ENCODE results near the gene PTPRM.
"Not testable (repeated sequence)": the region's sequence is repeated elsewhere in the genome, so short reads cannot be mapped to it uniquely, and the experiment has no call there.

The PTPRM gene

DNA sequence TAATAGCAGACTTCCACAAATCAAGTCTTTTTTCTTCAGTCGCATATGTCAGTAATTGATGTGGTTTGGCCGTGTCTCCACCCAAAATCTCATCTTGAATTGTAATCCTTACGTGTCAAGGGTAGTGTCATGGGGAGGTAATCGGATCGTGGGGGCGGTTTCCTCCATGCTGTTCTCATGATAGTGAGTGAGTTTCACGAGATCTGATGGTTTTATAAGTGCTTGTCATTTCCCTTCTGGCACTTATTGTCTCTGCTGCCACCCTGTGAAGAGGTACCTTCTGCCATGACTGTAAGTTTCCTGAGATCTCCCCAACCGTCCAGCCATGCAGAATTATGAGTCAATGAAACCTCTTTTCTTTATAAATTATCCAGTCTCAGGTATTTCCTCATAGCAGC lies 478.8 kb downstream of the PTPRM start:
- DNase-seq (ENCODE audit: low read depth in 3 of 3), result no peak

- DNase-seq (ENCODE audit: low read depth in 3 of 3), result no peak
Observed at GRCh38 chr18:8046441-8046840, 479.3 kb downstream of the PTPRM start.

- DNase-seq (ENCODE audit: low read depth in 3 of 3), result no peak
Observed at GRCh38 chr18:8049147-8049546, 482.0 kb downstream of the PTPRM start.

DNA sequence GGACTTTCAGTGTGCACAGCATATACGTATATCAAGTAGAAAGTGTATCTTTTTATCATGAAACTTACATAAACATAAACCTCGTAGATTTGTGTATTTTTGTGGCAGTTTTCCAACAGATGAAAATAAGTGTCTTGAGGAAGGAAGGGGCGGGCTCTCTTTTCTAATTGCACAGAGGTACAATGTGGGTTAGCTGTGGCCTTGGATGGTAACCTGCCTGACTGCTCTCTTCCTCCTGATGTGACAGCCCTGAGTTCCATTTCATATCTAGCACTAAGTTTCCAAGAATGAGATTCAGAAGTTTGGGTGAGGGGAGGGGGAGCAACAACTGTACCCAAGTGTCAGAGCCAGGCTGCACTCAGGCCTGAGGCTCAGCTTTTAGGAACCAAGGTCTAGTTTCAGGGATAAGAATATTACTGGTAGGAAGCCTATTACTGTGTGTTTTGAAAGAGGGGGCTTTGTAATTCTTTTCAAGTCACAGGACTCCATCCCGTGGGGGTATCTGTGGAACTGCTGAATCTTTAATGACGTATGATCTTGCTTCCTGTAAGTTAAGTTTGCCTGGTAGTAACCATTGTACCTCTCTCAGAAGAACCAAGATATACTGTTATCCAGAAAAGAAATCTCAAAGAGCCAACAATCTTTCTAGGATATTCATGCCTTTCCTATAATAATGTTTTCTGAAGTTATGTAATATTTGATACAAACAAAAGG lies 483.7 kb downstream of the PTPRM start:
- no peak for DNase-seq (ENCODE audit: low read depth in 3 of 3)

- no peak for DNase-seq (ENCODE audit: low read depth in 3 of 3)
Observed at GRCh38 chr18:8051453-8051852, 484.3 kb downstream of the PTPRM start.

GRCh38 chr18:8052237-8052701 lies 485.2 kb downstream of the PTPRM start:
- DNase-seq (ENCODE audit: low read depth in 3 of 3), result no peak

DNA sequence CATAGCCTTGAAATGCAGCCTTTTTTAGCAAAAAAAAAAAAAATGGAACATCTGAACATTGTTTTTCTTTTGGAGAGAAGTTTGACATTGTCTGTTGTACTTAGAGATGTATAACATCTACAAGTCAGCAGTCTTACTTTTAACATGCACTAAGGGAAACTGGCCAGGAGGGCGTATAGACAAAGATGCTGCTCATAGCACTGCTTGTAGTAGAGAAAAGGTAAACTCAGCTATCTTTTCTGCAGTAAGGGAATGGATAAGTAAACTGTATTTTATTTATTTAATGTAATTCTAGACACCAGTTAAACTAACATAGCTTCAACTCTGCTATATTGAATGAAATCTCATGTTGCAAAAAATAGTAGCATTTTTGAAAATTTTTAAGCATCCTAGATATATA lies 489.6 kb downstream of the PTPRM start:
- no peak for DNase-seq (ENCODE audit: low read depth in 3 of 3)

GRCh38 chr18:8063152-8063551 lies 496.0 kb downstream of the PTPRM start:
- not testable (repeated sequence) for DNase-seq (ENCODE audit: low read depth in 3 of 3)

- no peak for DNase-seq (ENCODE audit: low read depth in 3 of 3)
Observed at GRCh38 chr18:8063733-8064132, 496.6 kb downstream of the PTPRM start.

GRCh38 chr18:8065284-8065683 lies 498.2 kb downstream of the PTPRM start:
- no peak for DNase-seq (ENCODE audit: low read depth in 3 of 3)

- no peak for DNase-seq (ENCODE audit: low read depth in 3 of 3)
Observed at GRCh38 chr18:8065773-8066172, 498.7 kb downstream of the PTPRM start.

GRCh38 chr18:8069708-8070107 lies 502.6 kb downstream of the PTPRM start:
- DNase-seq (ENCODE audit: low read depth in 3 of 3), result no peak

DNA sequence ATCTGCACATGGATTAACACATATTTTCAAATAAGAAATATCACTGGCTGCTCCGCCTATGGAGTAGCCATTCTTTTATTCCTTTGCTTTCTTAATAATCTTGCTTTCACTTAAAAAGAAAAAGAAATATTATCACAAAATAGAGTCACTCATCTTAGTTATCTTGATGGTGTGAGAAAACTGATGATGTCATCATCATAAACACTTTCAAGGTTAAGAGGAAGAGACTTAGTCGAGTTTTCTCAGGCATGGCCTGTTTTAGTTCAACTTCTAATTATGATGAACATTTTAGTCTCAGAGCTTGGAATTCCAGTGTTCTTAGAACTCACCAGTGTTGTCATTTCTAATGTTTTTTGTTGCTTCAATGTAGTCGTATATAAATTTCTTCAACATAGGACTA lies 506.1 kb downstream of the PTPRM start:
- DNase-seq (ENCODE audit: low read depth in 3 of 3), result no peak

DNA sequence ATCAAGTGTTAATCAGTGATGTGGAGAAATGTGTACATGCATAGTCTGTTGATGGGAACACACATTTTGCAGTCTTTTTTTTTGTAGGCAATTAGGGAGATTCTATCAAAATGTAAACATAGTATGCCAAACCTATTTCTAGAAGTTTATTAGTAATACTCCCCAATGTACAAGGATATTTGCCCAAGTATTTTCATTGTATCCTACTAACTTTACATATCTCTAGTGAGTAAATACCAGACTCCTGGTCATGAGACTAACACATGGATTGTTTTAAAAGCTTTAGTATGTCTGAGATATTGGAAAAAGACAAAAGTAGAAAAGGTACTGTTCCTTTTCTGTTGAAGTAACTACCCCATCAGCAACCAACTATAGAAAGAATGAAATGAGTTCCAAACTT lies 513.0 kb downstream of the PTPRM start:
- DNase-seq (ENCODE audit: low read depth in 3 of 3), result no peak

DNA sequence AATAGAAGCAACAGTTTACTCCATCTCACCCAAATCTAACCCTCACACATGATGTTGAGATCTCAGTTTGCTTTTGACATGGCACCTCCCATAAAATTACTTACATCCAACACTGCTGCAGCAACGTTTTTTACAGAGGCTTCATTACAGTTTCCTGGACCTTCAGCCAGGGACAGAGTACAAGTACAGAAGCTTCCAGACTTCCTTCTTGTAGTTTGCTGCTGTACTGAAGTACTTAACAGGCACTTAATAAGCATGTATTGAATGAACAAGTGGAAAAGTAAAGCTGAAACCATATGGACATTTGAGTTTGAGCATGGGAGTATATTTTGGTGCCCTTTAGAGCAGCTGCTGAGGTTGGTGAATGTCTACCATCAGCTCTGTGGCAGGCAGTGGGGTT lies 514.2 kb downstream of the PTPRM start:
- no peak for DNase-seq (ENCODE audit: low read depth in 3 of 3)

- DNase-seq (ENCODE audit: low read depth in 3 of 3), result no peak
Observed at GRCh38 chr18:8081872-8082553, 514.9 kb downstream of the PTPRM start.

DNA sequence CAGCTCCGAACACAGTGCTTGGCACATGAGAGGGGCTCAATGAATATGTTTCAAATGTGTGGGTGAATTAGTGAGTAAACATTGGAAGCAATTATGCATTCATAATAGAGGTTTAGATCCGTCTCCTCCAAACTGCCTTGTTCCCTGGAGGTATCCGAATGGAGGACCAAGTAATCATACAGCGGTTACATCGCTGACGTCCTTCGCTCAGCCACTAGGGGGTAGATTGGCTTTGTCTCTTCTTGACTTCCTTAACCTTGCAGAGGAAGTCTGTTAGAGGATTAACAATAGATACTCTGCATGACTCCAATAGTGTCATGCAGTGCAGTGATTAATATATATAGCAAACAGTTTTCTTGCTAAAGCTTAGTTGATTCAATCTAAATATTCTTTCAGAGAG lies 517.0 kb downstream of the PTPRM start:
- no peak for DNase-seq (ENCODE audit: low read depth in 3 of 3)

DNA sequence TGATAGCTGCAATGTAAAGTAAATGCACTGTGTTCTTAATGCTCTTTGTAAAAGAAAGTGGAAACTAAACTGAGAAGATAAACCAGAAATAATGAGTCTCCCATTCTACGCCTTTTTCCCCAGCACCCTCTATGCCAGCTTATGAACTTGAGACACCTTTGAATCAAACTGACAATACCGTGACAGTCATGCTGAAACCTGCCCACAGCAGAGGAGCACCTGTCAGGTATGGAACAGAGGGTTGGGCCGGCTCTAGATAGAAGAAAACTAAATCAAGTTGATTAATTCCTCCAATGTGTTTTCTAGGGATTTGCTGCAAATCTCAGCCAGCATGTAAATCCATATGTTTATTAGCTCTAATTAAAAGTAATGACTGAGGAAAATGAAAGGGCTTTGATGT lies 521.5 kb downstream of the PTPRM start:
- no peak for DNase-seq (ENCODE audit: low read depth in 3 of 3)

DNA sequence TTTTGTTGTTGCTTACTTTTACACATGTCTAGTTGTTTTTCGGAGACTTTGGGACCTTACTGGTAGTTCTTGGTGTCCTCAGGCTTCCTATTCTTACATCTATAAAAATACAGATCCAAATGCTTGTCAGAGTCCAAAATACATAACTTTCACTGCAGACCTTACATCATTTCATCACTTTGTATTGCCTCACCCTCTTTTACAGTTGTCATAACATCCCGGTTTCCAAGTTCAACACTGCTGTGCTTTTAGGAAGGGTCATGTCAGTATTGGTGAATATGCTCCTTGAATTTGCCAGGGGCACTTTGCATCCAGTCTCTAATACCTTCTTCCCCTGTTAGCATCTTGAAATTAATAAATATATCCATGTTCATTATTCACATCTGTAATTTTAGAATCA lies 523.9 kb downstream of the PTPRM start:
- no peak for DNase-seq (ENCODE audit: low read depth in 3 of 3)

GRCh38 chr18:8095947-8096570 lies 528.9 kb downstream of the PTPRM start:
- DNase-seq (ENCODE audit: low read depth in 3 of 3), result no peak

DNA sequence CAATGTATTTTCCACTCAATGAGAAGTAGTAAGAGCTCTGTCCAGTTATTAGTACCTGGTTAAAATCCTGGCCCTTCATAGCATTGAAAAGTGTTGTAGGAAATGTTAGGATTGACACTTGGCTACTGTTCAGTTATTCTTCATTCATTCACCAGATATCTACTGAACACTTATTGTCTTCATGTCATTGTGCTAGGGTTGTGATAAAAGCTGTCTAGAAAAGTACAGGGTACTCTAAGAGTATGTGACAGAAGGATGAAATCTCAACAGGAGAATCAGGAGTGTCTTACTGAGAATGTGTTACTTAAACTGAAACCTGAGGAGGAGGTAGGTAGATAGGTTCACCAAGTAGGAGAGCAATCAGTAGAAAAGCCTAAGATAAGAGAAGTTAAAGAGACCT lies 530.3 kb downstream of the PTPRM start:
- no peak for DNase-seq (ENCODE audit: low read depth in 3 of 3)

DNA sequence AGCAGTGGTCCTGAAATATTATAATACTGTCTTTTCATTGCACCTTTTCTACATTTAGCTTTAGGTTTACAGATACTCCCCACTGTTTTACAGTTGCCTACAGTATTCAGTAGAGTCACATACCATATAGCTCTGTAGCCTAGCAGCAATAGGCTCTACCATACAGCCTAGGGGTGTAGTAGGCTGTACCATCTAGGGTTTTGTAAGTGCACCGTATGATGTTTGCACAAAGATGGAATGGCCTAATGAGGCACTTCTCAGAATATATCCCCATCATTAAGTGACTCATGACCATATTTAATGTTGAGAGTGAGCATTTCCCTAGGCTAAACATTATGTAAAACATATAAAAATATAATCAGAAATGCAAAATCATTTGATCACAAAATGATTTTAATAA lies 530.8 kb downstream of the PTPRM start:
- no peak for DNase-seq (ENCODE audit: low read depth in 3 of 3)

DNA sequence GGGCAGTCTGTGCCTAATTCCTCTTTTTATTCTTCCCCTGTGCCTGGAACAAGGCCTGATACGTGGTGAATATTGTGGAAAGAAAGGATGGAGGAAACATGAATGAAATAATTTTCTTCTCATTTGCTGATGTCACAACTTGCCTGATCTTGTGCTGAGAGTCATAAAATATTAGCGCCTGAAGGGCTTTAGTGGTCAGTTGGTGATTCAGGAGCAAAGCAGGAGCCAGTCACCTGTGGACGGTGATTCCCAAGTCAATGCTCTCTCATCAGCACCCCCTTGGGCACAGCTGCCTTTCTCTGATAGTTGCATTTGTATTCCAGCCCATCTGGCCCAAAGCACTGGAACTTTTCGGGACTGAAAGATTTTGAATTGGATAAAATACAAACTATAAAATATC lies 539.5 kb downstream of the PTPRM start:
- DNase-seq (ENCODE audit: low read depth in 3 of 3), result no peak

Data from stimulated activated CD4-positive, alpha-beta T cell treated with anti-CD3 and anti-CD28 coated beads, TNF-alpha, amount 100 ng/mL, for 4 hours (primary cell).